GM12801 (cell line): Measurements from ENCODE around the gene CHD5.

Experiments
- TF ChIP-seq, protein P1 (sequence below): IDR thresholded peaks from one replicate; pipeline ENCODE4 v1.5.1; 2011; ENCODE audit warnings: control low read depth; ENCODE audit not compliant: insufficient read length; ENCODE audit errors: extremely low read depth

The CHD5 gene

DNA sequence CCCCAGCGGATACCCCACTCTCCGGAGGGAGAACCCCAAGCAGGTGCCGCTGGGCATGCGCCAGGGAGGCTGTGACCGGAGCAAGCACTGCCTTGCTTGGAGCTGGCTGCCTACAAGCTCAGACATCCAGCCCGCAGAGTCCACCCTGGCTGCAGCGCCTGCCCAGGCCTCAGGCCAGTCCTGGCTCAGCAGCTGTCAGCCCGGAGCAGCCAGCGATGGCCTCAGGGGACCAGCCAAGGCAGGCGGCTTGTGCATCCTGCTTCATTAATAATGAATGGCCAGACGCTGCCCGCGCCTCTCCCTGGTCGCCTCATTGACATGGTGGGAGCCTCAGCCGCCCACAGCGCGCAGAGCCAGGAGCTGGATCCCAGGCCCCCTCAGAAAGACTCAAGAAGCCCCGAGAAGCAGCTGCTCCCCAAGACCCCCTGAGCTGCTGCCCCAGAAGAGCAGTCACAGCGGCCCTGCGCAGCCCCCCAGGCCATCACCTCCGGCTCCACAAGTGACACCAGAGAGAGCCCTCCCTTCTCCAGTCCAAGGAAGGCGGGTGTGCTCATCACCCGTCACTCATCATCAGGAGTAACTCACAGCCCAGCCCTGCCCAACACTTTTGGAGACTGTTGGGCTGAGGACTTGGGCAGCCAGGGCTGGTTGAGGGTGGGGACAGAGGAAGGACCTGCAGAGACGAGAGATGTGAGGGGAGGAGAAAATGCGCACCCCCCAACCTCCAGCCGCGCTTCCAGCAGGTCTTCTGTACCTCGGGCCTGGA lies 114.8 kb downstream of the CHD5 start:
- TF ChIP-seq, protein P1, sequence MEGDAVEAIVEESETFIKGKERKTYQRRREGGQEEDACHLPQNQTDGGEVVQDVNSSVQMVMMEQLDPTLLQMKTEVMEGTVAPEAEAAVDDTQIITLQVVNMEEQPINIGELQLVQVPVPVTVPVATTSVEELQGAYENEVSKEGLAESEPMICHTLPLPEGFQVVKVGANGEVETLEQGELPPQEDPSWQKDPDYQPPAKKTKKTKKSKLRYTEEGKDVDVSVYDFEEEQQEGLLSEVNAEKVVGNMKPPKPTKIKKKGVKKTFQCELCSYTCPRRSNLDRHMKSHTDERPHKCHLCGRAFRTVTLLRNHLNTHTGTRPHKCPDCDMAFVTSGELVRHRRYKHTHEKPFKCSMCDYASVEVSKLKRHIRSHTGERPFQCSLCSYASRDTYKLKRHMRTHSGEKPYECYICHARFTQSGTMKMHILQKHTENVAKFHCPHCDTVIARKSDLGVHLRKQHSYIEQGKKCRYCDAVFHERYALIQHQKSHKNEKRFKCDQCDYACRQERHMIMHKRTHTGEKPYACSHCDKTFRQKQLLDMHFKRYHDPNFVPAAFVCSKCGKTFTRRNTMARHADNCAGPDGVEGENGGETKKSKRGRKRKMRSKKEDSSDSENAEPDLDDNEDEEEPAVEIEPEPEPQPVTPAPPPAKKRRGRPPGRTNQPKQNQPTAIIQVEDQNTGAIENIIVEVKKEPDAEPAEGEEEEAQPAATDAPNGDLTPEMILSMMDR: no peak

DNA sequence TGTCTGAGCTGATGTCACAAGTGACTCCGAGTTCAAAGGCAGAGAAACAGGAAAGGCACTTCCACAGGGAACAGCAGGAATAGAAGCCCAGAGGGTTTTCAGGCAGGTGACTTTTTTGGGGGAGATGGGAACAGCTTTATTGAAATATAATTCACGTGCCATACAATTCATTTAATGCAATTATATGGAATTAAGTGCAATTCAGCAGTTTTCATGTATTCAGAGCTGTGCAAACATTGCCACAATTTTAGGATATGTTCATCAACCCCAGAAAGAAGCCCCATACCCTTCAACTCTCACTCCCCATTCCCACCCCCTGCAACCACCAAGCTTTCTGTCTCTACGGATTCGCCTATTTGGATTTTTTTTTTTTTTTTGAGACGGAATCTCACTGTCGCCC lies 117.5 kb downstream of the CHD5 start:
- TF ChIP-seq, protein P1: no peak

DNA sequence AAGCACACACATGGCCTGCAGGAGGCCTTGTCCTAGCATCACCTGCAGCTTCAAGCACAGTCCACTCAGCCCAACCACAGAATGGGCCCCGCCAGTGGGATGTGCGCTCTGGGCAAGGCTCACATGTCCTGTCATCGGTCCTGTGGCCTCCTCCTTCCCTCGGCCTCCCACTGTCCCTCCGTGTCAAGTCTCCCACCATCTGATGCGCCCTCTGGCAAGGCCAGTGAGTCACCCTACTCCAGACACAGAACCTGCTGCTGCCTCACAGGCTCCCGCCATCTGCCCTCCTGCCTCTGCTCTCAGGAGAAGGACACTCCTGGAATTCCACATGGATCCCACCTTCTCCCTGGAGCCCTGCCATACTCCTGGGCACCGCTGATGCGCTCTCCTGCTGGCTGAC lies 120.3 kb downstream of the CHD5 start:
- TF ChIP-seq, protein P1: no peak

DNA sequence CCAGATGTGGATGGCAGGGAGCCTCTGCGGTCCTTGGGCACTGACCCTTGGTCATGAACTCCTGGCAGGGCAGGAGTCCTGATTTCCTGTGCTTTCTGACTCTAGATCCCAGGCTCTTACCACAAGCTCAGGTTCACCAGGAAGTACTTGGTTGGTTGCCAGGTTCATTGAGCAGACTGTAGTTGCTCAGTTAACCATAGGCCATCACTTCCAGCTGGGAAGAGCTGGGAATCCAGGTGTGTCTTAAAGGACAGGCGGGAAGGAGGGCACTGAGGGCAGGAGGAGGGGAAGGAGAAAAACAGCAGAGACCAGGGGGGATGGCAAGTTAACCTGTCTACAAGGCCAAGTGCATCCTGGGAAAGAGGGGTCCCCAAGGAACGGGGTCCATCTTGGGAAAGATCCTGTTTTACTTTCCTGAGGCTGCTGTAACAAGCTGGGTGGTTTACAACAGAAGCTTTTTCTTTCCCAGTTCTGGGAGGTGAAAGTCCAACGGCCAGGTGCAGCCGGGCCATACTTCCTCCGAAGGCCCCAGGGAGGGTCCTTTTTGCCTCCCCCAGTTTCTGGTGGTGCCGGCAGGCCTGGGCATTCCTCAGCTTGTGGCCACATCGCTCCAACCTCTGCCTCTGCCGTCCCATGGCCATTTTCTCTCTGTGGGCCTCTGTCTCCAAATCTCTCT lies 122.8 kb downstream of the CHD5 start:
- TF ChIP-seq, protein P1: no peak

DNA sequence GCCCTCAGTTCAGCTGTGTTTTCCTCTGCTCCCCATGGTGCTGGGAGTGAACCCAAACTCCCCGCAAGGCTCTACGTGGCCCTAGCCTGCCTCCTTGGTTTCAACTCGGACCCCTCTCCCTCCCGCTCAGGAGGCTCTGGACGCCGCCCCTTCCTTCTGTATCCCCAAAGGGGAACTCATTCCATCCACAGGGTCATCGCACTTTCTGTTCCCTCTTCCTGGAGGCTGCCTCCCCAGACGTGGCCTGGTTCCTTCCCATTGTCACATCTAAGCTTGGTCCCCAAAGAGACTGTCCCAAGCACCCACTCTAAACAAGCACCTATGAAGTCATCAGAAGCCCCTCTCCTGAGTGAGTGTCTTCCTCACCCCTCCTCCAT lies 123.6 kb downstream of the CHD5 start:
- TF ChIP-seq, protein P1: no peak

DNA sequence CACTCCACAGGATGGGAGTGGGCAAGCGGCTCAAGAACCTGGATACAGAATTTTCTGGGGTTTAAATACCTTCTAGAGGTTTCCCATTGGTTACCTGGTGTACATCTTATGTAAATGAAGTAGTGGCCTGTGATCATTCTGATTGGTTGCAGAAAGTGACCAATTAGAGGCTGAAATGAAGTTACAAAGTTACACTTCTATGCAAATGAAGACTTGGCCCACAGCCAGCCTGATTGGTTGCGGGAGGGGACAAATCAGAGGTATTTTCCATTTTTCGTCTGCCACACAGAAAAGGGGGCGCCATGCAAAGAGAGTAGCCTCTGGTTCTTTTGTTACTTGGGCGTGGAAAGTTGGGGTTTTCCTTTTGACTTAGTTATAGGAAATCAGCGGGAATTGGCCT lies 125.5 kb downstream of the CHD5 start:
- TF ChIP-seq, protein P1: no peak

DNA sequence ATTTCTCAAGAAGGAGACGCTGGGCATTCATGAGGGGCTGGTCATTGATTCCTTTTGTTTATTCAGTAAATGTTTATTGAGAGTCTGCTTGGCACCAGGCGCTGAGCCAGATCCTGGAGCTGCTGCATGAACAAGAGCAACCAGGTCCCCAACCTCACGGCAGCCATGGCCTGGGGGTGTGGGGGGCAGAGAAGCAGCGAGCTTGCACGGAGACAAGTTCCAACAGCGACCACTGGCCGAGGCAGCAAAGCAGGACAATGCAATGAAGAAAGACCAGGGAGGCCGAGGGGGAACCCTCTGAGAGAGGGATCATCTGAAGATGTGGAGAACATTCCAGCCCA lies 126.9 kb downstream of the CHD5 start:
- TF ChIP-seq, protein P1: no peak
